22Rv1 (cell line): ENCODE measurements around the gene GRIN3B.

Experiments
- CTCF ChIP-seq: fragments of 450-650 bp; IDR thresholded peaks from 2 replicates; pipeline ENCODE4 v1.5.1; 2017; ENCODE audit warnings: mild to moderate bottlenecking
- ZFX ChIP-seq: fragments of 450-650 bp; IDR thresholded peaks from 2 replicates; pipeline ENCODE4 v1.6.1; 2017; ENCODE audit warnings: antibody characterized with exemption, borderline replicate concordance

DNA sequence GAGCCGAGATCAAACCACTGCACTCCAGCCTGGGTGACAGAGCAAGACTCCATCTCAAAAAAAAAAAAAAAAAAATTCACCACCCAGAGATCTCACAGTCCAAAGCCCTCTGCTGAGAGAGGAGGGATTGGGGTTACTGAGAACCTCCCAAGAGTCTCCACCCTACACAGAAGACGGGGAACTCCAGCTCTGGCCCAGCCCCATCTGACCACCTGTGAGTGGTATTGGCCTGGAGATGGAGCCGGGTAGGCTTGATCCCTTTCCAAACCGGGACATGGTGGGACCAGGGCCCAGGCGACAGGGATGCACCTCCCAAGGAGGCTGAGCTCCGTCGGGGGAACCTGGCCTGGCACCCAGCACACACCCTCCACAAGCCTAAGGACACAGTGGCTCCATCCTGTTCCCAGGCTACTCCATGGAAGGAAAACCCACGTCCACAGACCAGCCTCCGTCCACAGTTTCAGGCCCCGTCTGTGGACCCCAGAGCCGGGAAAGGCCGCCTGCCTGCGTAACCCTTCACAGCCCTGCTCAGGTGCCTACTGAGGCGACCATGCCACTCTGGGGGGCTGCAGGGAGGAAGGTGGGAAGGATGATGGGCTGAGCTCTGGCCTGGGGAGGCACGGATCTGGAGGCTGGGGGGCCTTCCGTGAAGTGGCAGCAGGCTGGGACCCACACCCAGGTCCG lies 18.9 kb downstream of the GRIN3B start:
- no peak for TF ChIP-seq CTCF
- TF ChIP-seq ZFX: no peak
